Stimulated activated CD8-positive, alpha-beta memory T cell treated with anti-CD3 and anti-CD28 coated beads, Interleukin-12 subunit alpha, Interleukin-12 subunit beta, amount 100 ng/mL, for 24 hours (primary cell): ENCODE data around the gene FRMD4A.

ENCODE experiments used
- DNase-seq: peaks from one replicate; pipeline ENCODE4 v3.0.0-alpha.2; 2020; ENCODE audit errors: extremely low read depth

FRMD4A gene

GRCh38 chr10:13743963-13744362 is 586.8 kb downstream of the FRMD4A start:
- no peak for DNase-seq

DNA sequence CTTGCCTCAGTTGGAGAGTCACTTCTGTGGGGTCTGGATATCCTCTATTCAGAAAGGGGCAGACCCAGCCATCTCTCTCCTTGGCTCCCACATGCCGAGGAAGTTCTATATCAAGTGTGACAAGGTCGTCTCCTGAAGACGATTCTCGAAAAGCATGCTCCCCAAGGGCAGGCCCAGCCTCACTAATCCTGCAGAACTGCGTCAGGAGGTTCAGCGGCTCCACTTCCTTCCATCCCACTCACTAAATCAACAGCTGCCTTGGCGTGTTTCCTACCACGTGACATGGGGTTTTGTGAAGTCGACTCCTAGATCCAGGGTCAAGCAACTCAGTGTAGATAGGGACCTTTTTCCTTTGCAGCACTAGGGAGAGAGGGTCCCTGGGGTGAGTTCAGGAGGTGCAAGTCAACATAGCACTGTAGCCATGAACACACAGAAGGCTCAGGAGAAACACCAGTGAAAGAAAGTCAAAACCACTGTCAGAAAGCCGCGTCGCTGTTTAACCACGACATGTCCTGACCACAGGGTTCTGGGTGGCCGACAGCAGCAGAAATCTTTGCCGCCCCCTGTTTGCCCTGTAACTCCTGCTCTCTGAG is 587.5 kb downstream of the FRMD4A start:
- DNase-seq, result no peak

GRCh38 chr10:13741438-13741837 is 589.3 kb downstream of the FRMD4A start:
- no peak for DNase-seq

GRCh38 chr10:13740461-13740860 is 590.3 kb downstream of the FRMD4A start:
- no peak for DNase-seq

DNA sequence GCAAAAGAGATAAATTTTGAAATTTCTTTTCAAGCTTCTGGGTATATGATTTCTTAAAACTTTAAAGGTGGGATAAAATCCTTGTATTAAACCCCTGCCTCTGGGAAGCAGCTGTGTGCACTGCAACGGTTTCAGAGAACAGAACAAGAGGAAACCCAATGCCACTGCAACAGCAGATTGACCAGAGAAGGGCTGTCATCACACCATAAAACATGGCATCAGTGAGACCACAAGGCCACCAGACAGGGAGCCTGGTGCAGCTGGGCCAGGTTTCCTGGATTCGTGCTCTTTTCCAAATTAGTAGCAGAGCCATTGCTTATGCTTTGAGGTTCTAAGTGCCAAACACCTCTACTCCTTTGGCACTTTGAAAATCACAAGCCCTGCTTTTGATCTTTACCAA is 591.5 kb downstream of the FRMD4A start:
- DNase-seq, result no peak

- no peak for DNase-seq
These were observed 594.2 kb downstream of the FRMD4A start for GRCh38 chr10:13736506-13736905.

GRCh38 chr10:13734151-13734550 is 596.6 kb downstream of the FRMD4A start:
- DNase-seq, result no peak

DNA sequence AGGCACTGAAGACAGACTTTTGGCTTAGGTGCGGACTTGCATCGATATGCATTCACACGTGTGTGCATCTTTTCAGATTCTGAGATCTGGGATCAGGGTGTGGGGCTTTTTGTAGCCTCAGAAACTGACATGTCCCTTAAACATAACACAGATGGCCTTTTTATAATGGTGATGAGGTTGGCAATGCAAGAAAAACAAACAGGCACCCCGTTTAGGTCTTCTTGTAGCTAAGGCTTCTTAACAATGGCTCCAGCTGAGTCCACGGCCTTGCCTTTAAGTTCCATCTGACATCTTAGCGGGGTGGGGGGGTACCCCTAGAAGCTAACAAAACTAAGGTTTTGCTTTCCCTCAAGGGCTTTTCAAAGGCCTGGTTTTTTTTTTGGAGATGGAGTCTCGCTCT is 597.7 kb downstream of the FRMD4A start:
- no peak for DNase-seq

- no peak for DNase-seq
These were observed 598.3 kb downstream of the FRMD4A start for GRCh38 chr10:13732465-13732881.

DNA sequence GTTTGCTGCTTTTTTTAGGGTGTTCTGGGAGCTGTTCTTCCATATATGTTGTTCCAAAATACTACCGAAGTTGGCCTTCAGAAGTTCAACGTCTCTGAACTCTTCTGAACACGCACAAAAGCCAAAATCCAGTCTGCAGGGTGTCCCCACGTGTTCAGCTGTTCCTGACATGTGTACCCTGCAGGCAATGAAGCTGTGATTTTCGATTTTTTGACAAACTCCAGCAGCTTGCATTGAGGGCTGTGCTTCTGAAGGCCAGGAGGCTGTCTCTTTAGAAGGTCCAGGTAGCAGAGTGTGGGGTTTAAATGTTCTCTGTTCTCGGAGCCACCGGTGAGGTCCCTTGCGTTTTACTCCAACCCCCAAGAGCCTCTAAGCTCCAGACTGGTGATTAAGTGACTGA is 598.9 kb downstream of the FRMD4A start:
- no peak for DNase-seq

GRCh38 chr10:13730956-13731355 is 599.8 kb downstream of the FRMD4A start:
- DNase-seq, result no peak

- no peak for DNase-seq
These were observed 600.4 kb downstream of the FRMD4A start for GRCh38 chr10:13730306-13730652.

GRCh38 chr10:13729586-13730305 is 601.0 kb downstream of the FRMD4A start:
- DNase-seq, result no peak

- no peak for DNase-seq
These were observed 601.7 kb downstream of the FRMD4A start for GRCh38 chr10:13728898-13729535.

GRCh38 chr10:13725594-13725993 is 605.1 kb downstream of the FRMD4A start:
- no peak for DNase-seq

- no peak for DNase-seq
These were observed 606.2 kb downstream of the FRMD4A start for GRCh38 chr10:13724484-13724883.

- no peak for DNase-seq
These were observed 607.7 kb downstream of the FRMD4A start for GRCh38 chr10:13722747-13723653.

- no peak for DNase-seq
These were observed 609.2 kb downstream of the FRMD4A start for GRCh38 chr10:13721486-13721885.

DNA sequence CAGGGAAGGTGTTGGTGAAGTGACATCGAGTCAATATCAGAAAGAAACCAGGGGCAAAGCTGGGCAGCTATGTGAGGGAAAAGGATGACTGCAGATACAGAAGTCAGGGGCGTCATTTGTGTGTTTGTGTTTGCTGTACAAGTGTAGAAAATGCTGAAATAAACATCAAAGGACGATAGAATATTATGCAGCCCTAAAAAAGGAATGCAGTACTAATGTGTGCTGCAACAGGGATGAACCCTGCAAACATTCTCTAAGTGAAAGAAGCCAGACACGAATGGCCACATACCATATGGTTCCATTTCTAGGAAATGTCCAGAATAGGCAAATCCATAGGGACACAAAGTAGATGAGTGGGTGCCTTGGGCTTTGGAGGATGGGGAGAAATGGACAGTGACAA is 610.0 kb downstream of the FRMD4A start:
- no peak for DNase-seq

DNA sequence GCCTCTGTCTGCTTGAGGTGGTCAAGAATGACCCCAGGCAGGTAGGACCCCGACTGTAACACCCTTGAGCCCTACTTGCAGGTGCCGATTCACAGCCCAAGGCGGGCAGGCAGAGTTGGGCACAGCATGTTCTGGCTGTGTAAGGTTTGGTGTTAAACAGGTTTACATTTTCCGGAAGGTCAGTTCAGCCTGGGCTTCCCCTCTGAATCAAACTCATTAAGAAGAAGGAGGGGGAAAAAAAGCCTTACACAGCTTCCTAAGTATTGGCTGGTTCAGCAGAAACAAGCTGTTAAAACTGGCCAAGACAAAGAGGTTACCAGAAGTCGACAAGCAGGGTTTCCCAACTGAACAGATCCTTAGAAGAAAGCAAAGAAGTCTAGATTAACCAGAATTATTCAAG is 611.3 kb downstream of the FRMD4A start:
- no peak for DNase-seq

GRCh38 chr10:13718820-13719219 is 611.9 kb downstream of the FRMD4A start:
- DNase-seq, result no peak
